Measurements from ENCODE around the gene TSPYL4. TPM values are rescaled to one million over a fixed set of nuclear protein-coding genes. Genes with fewer than 3 reads are reported as not detected.
A peak's percentile ranks its signal among the peaks of the same experiment; 100 is the strongest.

The TSPYL4 gene
- total and polyA plus RNA-seq, 2 donors (not counting 3 experiments of a cell fraction or from before 2014, with no cell fraction given), result 24.5 to 43.1 TPM

- intact Hi-C loops (cut with micrococcal nuclease) (no loop called here), dilution Hi-C loops (cut with MboI; ENCODE audit: extremely low pct_ligation_motif_present, low sequenced_read_pairs) (no loop called here)
- no peaks in the 10 kb centered on the region for H4K20me1 ChIP-seq (replicated peaks; ENCODE audit: control insufficient read depth, extremely low read depth, insufficient read depth, low read length)
- no TSS peak for BruUV-seq (replicated peaks)
- H3K27ac ChIP-seq (ENCODE audit: insufficient read depth, low read depth, low read length), result peak overlapping the region; percentile 42
- H3K27me3 ChIP-seq (ENCODE audit: control insufficient read depth in 2 of 2, insufficient read depth in 2 of 2, low read length in 2 of 2), result no peaks in the 10 kb centered on the region
- H3K9me3 ChIP-seq (replicated peaks; ENCODE audit: control insufficient read depth, insufficient read depth, low read length), result no peaks in the 10 kb centered on the region
- H3K79me2 ChIP-seq (ENCODE audit: control insufficient read depth, insufficient read depth, low read length), result peaks cover 6% of the 10 kb centered on the region
- TF ChIP-seq MYC (IDR thresholded peaks at IDR 0.05; ENCODE audit: low read depth, low read length), result no peak
- TF ChIP-seq POLR2AphosphoS5 (IDR thresholded peaks at IDR 0.05; ENCODE audit: insufficient read depth, low read depth, low read length), result no peak
- TF ChIP-seq GATA2 (IDR thresholded peaks at IDR 0.05; ENCODE audit: insufficient read depth, insufficient read length, low read depth, low read length), result peak; percentile 42
- TF ChIP-seq POLR2A (IDR thresholded peaks at IDR 0.05; ENCODE audit: low read depth, low read length), result no peak
- TF ChIP-seq FOS (IDR thresholded peaks at IDR 0.05; ENCODE audit: borderline replicate concordance, insufficient read depth, low read length), result peak; percentile 61
- no peak for TF ChIP-seq EZH2 (IDR thresholded peaks at IDR 0.05; ENCODE audit: borderline replicate concordance, low read depth, low read length, severe bottlenecking)
- no peak for TF ChIP-seq CTCF (IDR thresholded peaks at IDR 0.05; ENCODE audit: extremely low read depth in 1 of 2, insufficient read depth in 1 of 2, low read depth in 1 of 2, low read length in 2 of 2)
- H3K4me2 ChIP-seq (ENCODE audit: insufficient read depth, low read length), result peak overlapping the region; percentile 80
- peak; percentile 75 for DNase-seq (ENCODE audit: low read depth, low spot score)
- peak overlapping the region in 1 of 3 experiments; percentile 12 for H3K4me3 ChIP-seq (replicated peaks in 1 of 3; ENCODE audit: insufficient read depth in 1 of 3, low read depth in 1 of 3, low read length in 3 of 3)
- FAIRE-seq, result no peak
- ChIA-PET CTCF (interaction anchor here (0.7 to 1.5 kb wide), 4 partner anchors 23 to 289 kb away, joined by 3 to 11 read pairs (median 8); no protein-coding TSS in a partner anchor), POLR2A (interaction anchor here (0.6 kb wide), 1 partner anchor 371 kb away, joined by 3 read pairs; no protein-coding TSS in a partner anchor)
- H2AFZ ChIP-seq (ENCODE audit: low read depth, low read length), result no peak overlapping the region
- peak overlapping the region; percentile 29 for H3K9ac ChIP-seq (replicated peaks; ENCODE audit: extremely low read depth, insufficient read depth, low read length)
- no peaks in the 10 kb centered on the region for H3K9me1 ChIP-seq (replicated peaks; ENCODE audit: control insufficient read depth, extremely low read depth, insufficient read depth, low read length)
- peaks cover 0 to 2% of the 10 kb centered on the region in 2 experiments for H3K36me3 ChIP-seq (ENCODE audit: control insufficient read depth in 2 of 2, extremely low read depth in 1 of 2, insufficient read depth in 2 of 2, low read length in 2 of 2)
- H3K4me1 ChIP-seq (ENCODE audit: control insufficient read depth, extremely low read depth, insufficient read depth, low read length), result peaks cover 29% of the 10 kb centered on the region
Measured at GRCh38 chr6:116246089-116246488, 7.8 kb downstream of the TSPYL4 start.

Data from endothelial cell of umbilical vein (primary cell).